Upper lobe of left lung (tissue), 4 donors: ENCODE measurements around the gene BTBD2.

ENCODE experiments used
- CTCF ChIP-seq, 6 experiments: fragments of 450-650 bp in 4 of 6; fragments of 200-600 bp in 2 of 6; sonication (generic) in 2 of 6; IDR thresholded peaks; one replicate each; pipeline ENCODE4 v1.5.1; 2016 to 2019; ENCODE audit warnings: antibody characterized with exemption in 6 of 6
- POLR2AphosphoS5 ChIP-seq, 2 donors: sonication (generic); formaldehyde crosslinking; IDR thresholded peaks; one replicate each; pipeline ENCODE4 v1.5.1; 2017; ENCODE audit warnings: antibody characterized with exemption in 2 of 2

DNA sequence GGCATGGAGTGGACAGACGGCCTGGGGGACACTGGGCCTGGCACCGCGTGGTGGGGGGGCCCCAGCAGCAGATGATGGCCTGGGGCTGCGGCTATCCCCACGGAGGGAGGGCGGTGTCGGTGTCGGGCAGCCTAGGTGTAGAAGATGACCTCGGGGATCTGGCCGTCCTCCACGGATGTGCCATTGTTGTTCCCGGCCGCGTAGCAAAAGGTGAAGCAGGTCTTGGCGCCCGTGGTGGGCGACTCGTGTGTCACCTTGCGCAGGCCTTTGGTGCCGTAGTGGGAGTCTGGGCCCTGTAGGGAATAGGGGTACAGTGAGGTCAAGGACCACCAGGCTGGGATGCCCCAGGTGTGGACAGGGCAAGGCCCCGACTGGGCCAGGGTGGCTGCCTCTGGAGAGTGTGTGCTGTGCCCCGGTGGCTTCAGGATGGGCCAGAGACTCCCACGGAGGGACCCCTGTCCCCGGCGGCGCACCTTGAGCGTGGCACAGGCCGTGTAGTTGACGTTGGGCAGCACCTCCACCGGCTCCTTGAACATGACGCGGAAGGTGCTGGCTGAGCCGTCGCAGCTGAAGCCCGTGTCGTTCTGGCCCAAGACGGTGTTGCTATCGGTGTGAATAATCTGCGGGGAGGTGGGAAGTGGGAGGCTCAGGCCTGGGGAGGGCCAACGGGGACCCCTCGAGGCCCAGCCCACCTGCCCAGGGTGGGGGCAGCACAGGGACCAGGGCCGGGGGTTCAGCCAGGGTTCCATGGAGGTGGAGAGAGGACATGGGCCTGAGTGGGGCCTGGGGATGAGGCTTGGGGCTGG, 29.0 kb downstream of the BTBD2 start:
- TF ChIP-seq CTCF (IDR thresholded peaks at IDR 0.05), result no peak
- TF ChIP-seq POLR2AphosphoS5 (IDR thresholded peaks at IDR 0.05), result no peak
